ENCODE data around the gene PPIA. TPM values are rescaled to one million over a fixed set of nuclear protein-coding genes. Genes with fewer than 3 reads are reported as not detected.

PPIA gene
- total RNA-seq, 2 donors from 2014 or later: 957 to 1,544 TPM

- 47% methylated on average over 3 of the region's 3 CpGs for WGBS
- intact Hi-C loops (cut with DNase I): no loop called here
- no peak for DNase-seq (ENCODE audit: low spot score)
- peaks cover 3% of the 10 kb centered on the region for H3K4me1 ChIP-seq (replicated peaks)
- no peaks in the 10 kb centered on the region for H3K27me3 ChIP-seq (replicated peaks; ENCODE audit: insufficient read depth)
- H3K9me3 ChIP-seq: no peaks in the 10 kb centered on the region
- no peaks in the 10 kb centered on the region for H3K36me3 ChIP-seq
- no peak overlapping the region for H3K4me3 ChIP-seq
- no peak overlapping the region for H3K27ac ChIP-seq
- TF ChIP-seq CTCF (IDR thresholded peaks at IDR 0.05): no peak
- no peak for TF ChIP-seq POLR2A (IDR thresholded peaks at IDR 0.05)
- no peak for TF ChIP-seq POLR2AphosphoS5 (IDR thresholded peaks at IDR 0.05)
These were observed 2.1 kb upstream of the PPIA start for GRCh38 chr7:44794331-44794730.

- TF ChIP-seq CTCF (IDR thresholded peaks at IDR 0.05): no peak
- TF ChIP-seq POLR2A (IDR thresholded peaks at IDR 0.05): no peak
- no peak for TF ChIP-seq POLR2AphosphoS5 (IDR thresholded peaks at IDR 0.05)
- WGBS: under 1% methylated on average over 54 of the region's 59 CpGs
- intact Hi-C loops (cut with DNase I): loop anchor here (2.0 kb wide), 2 partner anchors 51 to 189 kb away; partner anchors contain the start of gene OGDH
- peak overlapping the region; percentile 91 to 94 for H3K4me3 ChIP-seq
- H3K4me1 ChIP-seq (replicated peaks): peaks cover 3% of the 10 kb centered on the region
- no peaks in the 10 kb centered on the region for H3K9me3 ChIP-seq
- H3K27me3 ChIP-seq (replicated peaks; ENCODE audit: insufficient read depth): no peaks in the 10 kb centered on the region
- H3K27ac ChIP-seq: peak overlapping the region; percentile 100
- no peak for DNase-seq (ENCODE audit: low spot score)
- H3K36me3 ChIP-seq: no peaks in the 10 kb centered on the region
These were observed 412 bp upstream of the PPIA start for GRCh38 chr7:44796034-44796503.

- Histone ChIP-seq H3K4me3 (peak overlapping the region; percentile 91 to 94), H3K27me3 (replicated peaks; ENCODE audit: insufficient read depth) (no peaks in the 10 kb centered on the region), H3K36me3 (peaks cover 0 to 4% of the 10 kb centered on the region in 2 donors), H3K9me3 (no peaks in the 10 kb centered on the region), H3K4me1 (replicated peaks) (peaks cover 3% of the 10 kb centered on the region), H3K27ac (peak overlapping the region; percentile 100)
- DNase-seq (ENCODE audit: low spot score): peak; percentile 92
- intact Hi-C loops (cut with DNase I): loop anchor here (1.0 to 2.0 kb wide), 3 partner anchors 49 to 191 kb away; partner anchors contain the start of genes OGDH and ZMIZ2
- TF ChIP-seq CTCF (IDR thresholded peaks at IDR 0.05): peak; percentile 19 to 58 (median 43)
- peak; percentile 92 for TF ChIP-seq POLR2AphosphoS5 (IDR thresholded peaks at IDR 0.05)
- TF ChIP-seq POLR2A (IDR thresholded peaks at IDR 0.05): peak; percentile 70
- WGBS: 3% methylated on average over 26 of the region's 26 CpGs
These were observed 1.1 kb downstream of the PPIA start for GRCh38 chr7:44797329-44798258.

- intact Hi-C loops (cut with DNase I): no loop called here
- TF ChIP-seq POLR2AphosphoS5 (IDR thresholded peaks at IDR 0.05) (no peak), POLR2A (IDR thresholded peaks at IDR 0.05) (no peak), CTCF (IDR thresholded peaks at IDR 0.05) (no peak)
- peak overlapping the region; percentile 100 for H3K27ac ChIP-seq
- H3K4me1 ChIP-seq (replicated peaks): peaks cover 3% of the 10 kb centered on the region
- 5% methylated on average over 2 of the region's 2 CpGs for WGBS
- H3K27me3 ChIP-seq (replicated peaks; ENCODE audit: insufficient read depth): no peaks in the 10 kb centered on the region
- H3K9me3 ChIP-seq: no peaks in the 10 kb centered on the region
- H3K4me3 ChIP-seq: peak overlapping the region in 1 of 2 donors; percentile 94
- DNase-seq (ENCODE audit: low spot score): no peak
- peaks cover 0 to 6% of the 10 kb centered on the region in 2 donors for H3K36me3 ChIP-seq
These were observed 2.3 kb downstream of the PPIA start for GRCh38 chr7:44798649-44799305.

All from prostate gland (tissue), 2 donors.